ENCODE results near the gene PRKN.

- TF ChIP-seq CTCF (IDR thresholded peaks at IDR 0.05; ENCODE audit: poor library complexity) (no peak), EZH2 (IDR thresholded peaks at IDR 0.05; ENCODE audit: borderline replicate concordance) (no peak), EZH2phosphoT487 (IDR thresholded peaks at IDR 0.05; ENCODE audit: low read depth, severe bottlenecking, unreplicated experiment) (no peak)
Observed at GRCh38 chr6:162421004-162421403, 306.6 kb downstream of the PRKN start.
